GM21367 (cell line): ENCODE data around the gene NFIX.

Source experiments
- ATAC-seq: cut with Tn5 transposase; IDR thresholded peaks from one replicate; pipeline ENCODE4 v1.9.1; 2021; ENCODE audit not compliant: unreplicated experiment

The NFIX gene

GRCh38 chr19:13100841-13101589 lies 105.7 kb downstream of the NFIX start:
- no peak for ATAC-seq

- no peak for ATAC-seq
Observed at GRCh38 chr19:13101590-13102415, 106.5 kb downstream of the NFIX start.

DNA sequence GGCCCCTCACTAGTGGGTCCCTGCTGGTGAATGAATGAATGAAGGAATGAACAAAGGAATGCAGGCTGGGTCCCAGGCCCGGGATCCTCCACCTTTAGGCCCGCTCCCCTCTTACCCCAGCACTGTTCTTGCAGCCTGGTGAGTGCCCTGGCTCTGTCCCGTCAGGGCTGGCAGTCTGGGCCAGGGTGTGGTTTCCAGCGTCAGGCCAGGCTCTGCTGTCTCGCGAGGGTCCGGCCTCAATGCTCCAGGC lies 107.1 kb downstream of the NFIX start:
- ATAC-seq = no peak

GRCh38 chr19:13102666-13103580 lies 107.6 kb downstream of the NFIX start, which contains the start of gene LYL1:
Gene LYL1, minus strand, starts transcription at chr19:13102858. Its CDS starts 1,687 bp downstream, at chr19:13101171.
- ATAC-seq = no peak

DNA sequence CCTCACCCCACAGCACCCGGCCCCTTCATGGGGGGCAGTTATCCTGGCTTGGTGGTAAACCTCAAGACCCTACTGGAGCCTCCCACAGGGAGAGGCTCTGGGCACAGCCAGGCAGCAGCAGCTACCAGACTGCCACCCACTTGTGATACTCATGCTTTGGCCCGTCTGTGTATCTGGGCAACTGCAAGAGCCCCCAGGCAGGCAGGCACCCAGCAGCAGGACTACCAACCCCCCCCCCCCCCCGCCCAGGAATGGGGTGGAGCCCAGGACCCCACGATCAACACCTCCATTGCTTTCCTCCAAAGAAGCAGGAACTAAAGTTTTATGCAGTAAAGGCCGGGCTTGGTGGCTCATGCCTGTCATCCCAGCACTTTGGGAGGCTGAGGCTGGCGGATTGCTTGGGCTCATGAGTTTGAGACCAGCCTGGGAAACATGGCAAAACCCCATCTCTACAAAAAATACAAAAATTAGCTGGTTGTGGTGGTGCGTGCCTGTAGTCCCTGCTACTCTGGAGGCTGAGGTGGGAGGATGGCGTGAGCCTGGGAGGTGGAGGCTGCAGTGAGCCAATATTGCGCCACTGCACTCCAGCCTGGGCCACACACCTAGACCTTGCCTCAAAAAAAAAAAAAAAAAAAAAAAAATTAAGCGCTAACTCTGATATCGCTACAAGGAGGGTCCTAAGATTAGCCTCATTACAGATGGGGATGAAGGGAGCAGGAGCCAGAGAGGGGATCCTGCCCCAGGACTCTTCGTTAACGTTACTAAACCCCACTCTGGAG lies 108.5 kb downstream of the NFIX start:
- no peak for ATAC-seq

DNA sequence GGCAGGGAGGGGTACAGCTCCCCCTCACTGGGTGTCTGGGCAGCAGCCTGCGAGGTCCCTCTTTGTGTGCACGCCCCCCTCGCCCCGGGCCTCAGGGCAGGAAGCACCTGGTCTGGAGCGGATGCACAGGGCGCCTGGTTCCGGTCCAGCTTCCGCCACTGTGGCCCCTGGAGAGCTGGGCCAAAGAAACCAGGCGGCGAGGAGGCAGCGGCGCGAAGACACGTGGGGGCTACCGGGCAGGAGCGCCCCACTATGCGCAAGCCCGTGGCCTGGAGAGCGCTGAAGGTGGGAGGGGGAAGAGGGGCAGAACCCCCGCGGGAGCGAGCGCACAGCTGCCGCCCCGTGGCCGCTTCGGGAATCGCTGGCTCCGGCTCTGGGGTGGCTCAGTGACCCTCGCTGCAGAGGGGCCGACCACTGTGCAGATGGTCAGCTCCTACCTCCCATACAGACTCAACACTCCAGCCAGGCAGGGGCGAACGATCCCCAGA lies 109.1 kb downstream of the NFIX start:
- ATAC-seq = peak; percentile 28

- ATAC-seq = no peak
Observed at GRCh38 chr19:13104848-13105711, 109.8 kb downstream of the NFIX start.

GRCh38 chr19:13109361-13110098 lies 114.3 kb downstream of the NFIX start:
- no peak for ATAC-seq

DNA sequence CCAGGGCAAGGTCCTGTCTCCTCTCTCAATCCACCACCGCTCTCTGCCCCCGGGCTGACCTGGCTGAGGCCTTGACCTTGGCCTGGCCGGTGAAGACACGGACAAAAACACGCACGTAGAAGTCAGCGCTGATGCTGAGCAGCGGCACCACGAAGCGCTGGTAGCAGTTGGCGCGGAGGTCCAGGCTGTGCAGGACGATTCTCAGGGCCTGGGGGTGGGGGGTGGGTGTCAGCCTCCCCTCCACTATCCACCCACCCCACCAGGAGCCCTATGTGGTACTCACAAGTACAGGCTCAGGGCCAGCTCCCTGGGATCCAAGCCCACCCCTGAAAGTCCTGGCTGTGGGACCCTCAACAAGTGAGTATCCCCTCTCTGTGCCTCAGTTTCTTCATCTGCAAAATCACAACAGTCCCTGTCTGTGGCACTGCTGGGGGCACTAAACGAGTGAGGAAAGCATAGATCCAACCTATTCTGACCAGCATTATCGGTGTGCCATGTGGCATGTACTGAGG lies 114.9 kb downstream of the NFIX start:
- no peak for ATAC-seq

DNA sequence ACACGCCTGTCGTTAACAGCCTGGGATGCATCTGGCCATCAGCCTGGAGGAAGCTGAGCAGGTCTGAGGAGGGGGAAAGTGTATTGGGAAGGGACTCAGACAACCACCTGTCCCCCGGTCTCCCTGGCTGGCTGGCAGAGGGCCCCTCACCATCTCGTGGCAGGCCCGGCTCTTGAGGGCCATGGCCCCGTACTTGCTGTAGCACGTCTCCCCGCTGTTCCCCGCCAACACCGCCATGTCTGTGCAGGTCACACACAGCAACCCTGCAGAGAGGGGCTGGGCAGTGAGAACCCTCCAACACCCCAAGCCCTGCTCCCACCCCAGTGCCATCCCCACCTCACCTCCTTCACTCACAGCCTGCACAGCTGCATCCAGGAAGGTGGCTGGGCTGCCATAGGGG lies 117.3 kb downstream of the NFIX start:
- no peak for ATAC-seq

- ATAC-seq = no peak
Observed at GRCh38 chr19:13115936-13116281, 120.6 kb downstream of the NFIX start.

DNA sequence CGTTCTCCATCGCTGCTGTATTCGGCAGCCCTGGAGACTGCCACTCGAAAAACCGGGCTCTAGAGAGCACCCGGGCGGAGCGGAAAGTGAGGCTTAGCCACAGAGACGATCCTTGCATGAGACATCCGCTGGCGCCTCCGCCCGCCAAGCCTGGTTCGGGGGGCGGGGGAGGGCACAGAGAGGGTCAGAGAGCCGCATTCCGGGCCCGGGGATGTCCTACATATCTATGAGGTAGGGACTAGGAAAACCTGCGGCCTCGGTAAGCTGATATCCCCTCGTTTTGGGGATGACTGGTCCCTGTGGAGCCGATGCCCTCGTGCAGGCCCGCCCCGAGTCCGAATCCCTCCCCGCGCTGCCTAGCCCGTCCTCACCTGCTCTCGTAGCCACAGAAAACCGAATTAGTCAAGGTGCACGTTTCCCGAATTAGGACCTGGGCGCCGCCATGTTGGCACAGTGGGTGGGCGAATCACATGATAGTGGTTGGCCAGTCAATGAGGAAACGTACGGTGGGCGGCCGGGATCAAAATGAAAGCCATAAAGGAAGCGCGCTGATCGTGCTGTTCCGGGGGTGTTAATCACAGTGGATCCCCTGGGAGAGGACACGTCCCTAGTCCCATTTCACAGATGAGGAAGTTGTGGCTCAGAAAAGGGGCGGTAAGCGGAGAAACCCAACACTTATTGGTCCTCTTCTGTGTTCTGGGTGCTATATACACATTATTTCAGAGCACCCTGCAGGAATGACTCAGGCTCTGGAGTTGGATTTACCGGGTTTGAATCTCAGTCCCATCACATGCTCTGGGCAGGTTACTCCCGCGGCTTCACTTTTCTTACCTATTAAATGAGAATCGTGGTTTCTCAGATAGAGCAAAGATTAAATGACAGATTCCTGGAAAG lies 121.3 kb downstream of the NFIX start, which contains the start of gene TRMT1:
Gene TRMT1 (minus strand): TSS at position 459 of the 894 bp plus-strand sequence. CDS start 341 bp downstream, at position 118.
- ATAC-seq = no peak

DNA sequence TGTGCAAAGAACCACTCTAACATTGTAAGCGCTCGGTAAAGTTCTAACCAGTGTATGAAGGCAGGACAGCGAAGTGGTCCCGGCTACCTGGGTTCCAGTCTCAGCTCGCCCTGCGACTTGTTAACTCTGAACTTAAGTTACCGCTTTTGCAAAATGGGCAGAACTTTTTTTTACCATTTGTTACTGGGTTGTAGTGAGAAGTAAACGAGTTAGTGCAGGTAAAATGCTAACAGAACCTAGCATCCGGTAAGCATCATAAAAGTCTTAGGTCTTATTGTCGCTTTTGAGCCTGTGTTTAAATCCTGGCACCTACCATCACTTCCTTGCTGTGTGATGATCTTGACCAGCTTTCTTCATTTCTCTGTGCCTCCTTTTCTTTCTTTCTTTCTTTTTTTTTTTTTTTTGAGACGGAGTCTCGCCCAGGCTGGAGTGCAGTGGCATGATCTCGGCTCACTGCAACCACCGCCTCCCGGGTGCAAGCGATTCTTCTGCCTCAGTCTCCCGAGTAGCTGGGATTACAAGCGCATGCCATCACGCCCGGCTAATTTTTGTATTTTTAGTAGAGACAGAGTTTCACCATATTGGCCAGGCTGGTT lies 122.0 kb downstream of the NFIX start:
- ATAC-seq = no peak

GRCh38 chr19:13117772-13118423 lies 122.6 kb downstream of the NFIX start, which contains the start of gene NACC1:
Gene NACC1, plus strand, starts transcription at chr19:13118264. Its CDS starts 16,944 bp downstream, at chr19:13135208.
- ATAC-seq = peak; percentile 52

DNA sequence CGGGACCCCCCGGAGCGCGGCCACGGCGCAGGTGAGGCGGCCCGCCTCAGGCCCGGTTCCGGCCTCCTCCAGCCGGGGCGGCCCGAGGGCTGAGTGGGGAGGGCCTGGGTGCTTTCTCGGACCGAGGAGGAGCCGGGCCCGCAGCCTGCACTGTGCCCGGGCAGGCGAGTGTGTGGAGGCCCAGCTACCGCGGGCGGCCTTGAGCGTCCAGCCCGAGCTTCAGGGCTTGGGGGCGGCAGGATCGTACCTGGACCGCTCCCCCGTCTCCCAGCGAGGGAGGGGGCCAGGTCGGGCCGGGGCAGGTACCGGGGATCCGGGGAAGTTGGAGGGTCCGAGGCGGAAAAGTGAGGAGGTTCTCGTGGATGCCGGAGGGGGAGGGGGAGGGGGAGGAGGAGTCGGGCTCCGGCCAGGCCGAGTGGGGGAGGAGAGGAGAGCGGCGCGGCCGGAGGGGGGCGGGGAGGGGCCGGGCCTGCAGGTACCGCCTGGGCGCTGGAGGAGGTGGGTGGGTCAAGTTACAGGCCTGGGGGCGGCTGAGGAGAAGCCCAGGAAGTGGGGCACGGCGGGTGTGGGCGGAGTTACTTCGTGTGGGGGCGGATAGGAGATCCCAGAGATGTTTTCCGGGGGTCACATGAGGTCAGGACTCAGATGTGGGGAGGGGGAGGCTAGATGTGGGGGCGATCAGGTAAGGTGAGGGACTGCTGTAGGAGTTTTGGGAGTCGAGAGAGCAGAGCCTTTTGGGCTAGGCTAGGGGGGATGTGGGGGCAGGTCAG lies 123.3 kb downstream of the NFIX start:
- ATAC-seq = peak; percentile 4

DNA sequence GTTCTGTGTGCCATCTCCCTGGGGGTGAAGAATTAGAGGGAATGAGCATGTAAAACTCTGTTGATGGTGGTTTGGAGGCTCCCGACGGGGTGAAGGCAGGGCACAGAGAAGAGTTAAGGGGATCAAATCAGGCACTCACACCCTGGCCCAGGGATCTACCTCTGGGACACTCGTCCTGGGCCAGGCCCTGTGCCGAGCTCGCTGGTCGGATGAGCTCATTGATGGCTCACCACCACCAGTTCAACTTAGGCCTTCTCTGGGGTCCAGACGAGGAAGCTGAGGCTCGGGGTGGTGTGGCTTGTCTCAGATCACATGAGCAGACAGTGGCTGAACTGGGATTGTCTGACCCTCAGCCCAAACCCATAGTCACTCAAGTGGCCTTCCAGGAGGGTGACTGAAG lies 124.4 kb downstream of the NFIX start:
- no peak for ATAC-seq
